AG04450 (cell line): ENCODE results near the gene TPMT. TPM values are rescaled to one million over a fixed set of nuclear protein-coding genes. Genes with fewer than 3 reads are reported as not detected.

Source experiments
- CTCF ChIA-PET: fragments of 300-600, 350-600 bp; formaldehyde crosslinking; extraction: SDS; loops from one replicate; lab custom pipeline; 2022; ENCODE audit warnings: antibody characterized with exemption, inconsistent platforms; lab: Charles Lee
- POLR2A ChIA-PET: fragments of 350-600 bp; formaldehyde crosslinking; extraction: SDS; loops from one replicate; lab custom pipeline; 2021; ENCODE audit warnings: antibody characterized with exemption, inconsistent platforms; lab: Yijun Ruan, JAX
- DNase-seq: peaks from one replicate; pipeline ENCODE4 v3.0.0-alpha.2; 2011; ENCODE audit warnings: low read depth, low spot score
- H3K27ac ChIP-seq: one replicate; pipeline ENCODE4 v1.5.1; 2012; ENCODE audit warnings: low read depth, low read length, control low read depth
- H3K27me3 ChIP-seq: one replicate; pipeline ENCODE4 v1.6.0; 2012; ENCODE audit warnings: low read length; ENCODE audit not compliant: control insufficient read depth, insufficient read depth
- H3K4me3 ChIP-seq: 2 replicates; pipeline ENCODE4 v1.5.1; 2011; ENCODE audit warnings: mild to moderate bottlenecking, low read depth, low read length, control low read depth
- H3K9me3 ChIP-seq: 2 replicates; pipeline ENCODE4 v1.5.1; 2012; ENCODE audit warnings: low read length; ENCODE audit not compliant: control insufficient read depth, insufficient read depth
- polyA plus RNA-seq: library from polyadenylated mRNA; depleted of rRNA; stranded (reverse); fragments of >200 nt; gene quantifications from 2 replicates; pipeline ENCODE4 v1.2.3, GENCODE V29; 2011
- TF ChIP-seq, protein P1 (sequence below): IDR thresholded peaks from 2 replicates; pipeline ENCODE4 v1.5.1; 2011; ENCODE audit warnings: low read depth, low read length, control low read depth, inconsistent platforms

Gene TPMT
- polyA plus RNA-seq, 1 experiment: 25.8 TPM

DNA sequence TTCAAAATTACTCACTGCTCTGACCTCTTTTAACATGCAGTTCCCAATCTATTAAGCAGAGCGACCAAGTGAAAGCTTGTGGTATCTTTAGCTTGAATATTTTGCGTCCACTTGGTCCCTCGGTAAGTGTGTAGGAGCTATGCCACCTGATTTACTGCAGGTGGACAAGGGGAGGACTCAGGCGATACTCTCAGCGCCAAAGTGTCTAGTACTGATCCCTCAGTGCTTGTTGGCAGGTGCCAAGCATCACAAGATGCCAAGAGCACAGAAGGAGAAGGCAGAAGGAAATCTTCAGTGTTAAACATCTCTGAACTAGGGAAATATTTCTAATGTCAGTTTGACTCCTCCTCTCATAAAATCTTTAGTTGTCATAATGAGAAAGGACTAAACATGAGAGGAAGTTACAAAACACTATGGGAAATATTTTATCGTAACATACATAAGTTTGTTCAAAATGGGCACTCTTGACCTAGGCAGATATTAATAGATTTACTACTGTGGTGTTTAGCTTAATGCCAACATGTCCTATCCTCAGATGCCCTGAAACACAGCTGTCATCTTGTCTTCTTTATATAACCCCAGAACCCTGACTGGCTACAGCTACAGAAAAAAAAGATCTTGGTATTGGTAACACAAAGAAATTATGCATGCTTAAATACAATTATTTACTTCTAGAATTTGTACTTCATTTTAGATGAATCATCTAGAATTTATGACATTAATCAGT is 51.9 kb downstream of the TPMT start:
- DNase-seq: no peak
- POLR2A ChIA-PET: no interaction called here

DNA sequence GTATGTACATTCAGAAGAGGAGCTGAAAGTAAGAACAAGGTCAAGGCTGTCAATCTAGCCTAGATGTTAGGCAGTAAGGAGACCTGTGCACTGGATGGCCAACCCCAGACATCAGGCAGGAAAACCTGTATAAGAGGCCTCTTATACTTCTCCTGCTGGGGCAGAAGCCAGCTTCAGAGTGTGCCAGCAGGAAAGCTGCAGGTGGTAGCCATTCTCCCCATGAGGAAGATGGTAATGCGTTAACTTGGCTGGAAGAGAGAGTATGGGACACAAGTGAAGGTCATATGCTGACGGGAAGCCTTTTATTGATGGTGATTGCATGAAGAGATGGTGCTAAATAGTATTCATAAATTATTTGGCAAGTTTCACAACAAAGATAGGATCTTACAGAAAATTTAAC is 53.0 kb downstream of the TPMT start:
- no peak for DNase-seq
- POLR2A ChIA-PET: interaction anchor here (0.6 kb wide), 1 partner anchor 21 kb away, joined by 3 read pairs; no protein-coding TSS in a partner anchor
- Histone ChIP-seq H3K4me3 (no peak overlapping the region), H3K9me3 (no peaks in the 10 kb centered on the region), H3K27ac (no peak overlapping the region), H3K27me3 (no peaks in the 10 kb centered on the region)
- CTCF ChIA-PET: no interaction called here
- TF ChIP-seq, protein P1, sequence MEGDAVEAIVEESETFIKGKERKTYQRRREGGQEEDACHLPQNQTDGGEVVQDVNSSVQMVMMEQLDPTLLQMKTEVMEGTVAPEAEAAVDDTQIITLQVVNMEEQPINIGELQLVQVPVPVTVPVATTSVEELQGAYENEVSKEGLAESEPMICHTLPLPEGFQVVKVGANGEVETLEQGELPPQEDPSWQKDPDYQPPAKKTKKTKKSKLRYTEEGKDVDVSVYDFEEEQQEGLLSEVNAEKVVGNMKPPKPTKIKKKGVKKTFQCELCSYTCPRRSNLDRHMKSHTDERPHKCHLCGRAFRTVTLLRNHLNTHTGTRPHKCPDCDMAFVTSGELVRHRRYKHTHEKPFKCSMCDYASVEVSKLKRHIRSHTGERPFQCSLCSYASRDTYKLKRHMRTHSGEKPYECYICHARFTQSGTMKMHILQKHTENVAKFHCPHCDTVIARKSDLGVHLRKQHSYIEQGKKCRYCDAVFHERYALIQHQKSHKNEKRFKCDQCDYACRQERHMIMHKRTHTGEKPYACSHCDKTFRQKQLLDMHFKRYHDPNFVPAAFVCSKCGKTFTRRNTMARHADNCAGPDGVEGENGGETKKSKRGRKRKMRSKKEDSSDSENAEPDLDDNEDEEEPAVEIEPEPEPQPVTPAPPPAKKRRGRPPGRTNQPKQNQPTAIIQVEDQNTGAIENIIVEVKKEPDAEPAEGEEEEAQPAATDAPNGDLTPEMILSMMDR: no peak

More for the DNA sequence above, 51.9 kb downstream of the TPMT start:
- Histone ChIP-seq H3K27ac (no peak overlapping the region), H3K9me3 (peaks cover 3% of the 10 kb centered on the region; the same call in 1 of the 2 replicates), H3K4me3 (no peak overlapping the region), H3K27me3 (no peaks in the 10 kb centered on the region)
- TF ChIP-seq, protein P1: no peak
- CTCF ChIA-PET: no interaction called here

DNA sequence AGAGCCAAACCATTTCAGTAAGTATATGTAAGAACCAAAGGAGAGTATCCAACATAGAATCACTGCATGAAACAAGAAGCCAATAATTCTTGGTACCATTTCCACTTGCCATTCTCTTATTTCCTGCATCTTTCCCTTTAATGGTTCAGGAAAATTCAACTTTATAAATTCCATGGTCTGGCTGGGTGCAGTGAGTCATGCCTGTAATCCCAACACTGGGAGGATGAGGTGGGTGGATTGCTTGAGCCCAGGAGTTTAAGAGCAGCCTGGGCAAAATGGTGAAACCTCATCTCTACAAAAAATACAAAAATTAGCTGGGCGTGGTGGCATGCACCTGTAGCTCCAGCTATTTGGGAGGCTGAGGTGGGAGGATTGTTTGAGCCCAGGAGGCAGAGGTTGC is 53.6 kb downstream of the TPMT start:
- peak; percentile 29 for DNase-seq
- Histone ChIP-seq H3K27ac (no peak overlapping the region), H3K27me3 (no peaks in the 10 kb centered on the region), H3K9me3 (no peaks in the 10 kb centered on the region), H3K4me3 (no peak overlapping the region)
- ChIA-PET CTCF (interaction anchor here (2.4 kb wide), 1 partner anchor 21 kb away, joined by 8 read pairs; the partner anchor contains the start of gene NHLRC1), POLR2A (interaction anchor here (0.6 kb wide), 1 partner anchor 21 kb away, joined by 3 read pairs; no protein-coding TSS in a partner anchor)
- TF ChIP-seq, protein P1: no peak

DNA sequence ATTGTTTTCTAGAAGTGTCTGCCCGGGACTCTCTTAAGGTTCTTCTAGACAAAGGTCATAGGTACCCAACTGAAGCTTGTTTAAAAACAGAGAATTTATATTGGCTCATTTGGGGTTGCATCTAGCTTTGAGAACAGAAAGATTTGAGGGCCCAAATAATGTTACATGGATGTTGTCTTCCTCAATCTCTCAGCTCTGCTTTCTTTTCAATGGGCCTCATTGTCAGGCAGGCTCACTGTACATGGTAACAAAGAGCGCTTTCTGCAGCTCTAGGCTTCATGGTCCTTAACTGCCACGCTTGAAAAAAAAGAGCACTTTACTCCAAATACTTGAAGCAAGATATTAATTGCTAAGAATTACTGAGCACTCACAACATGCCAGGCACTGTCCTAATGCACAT is 54.6 kb downstream of the TPMT start:
- CTCF ChIA-PET: interaction anchor here (2.4 kb wide), 1 partner anchor 22 kb away, joined by 8 read pairs; the partner anchor contains the start of gene NHLRC1
- Histone ChIP-seq H3K27ac (no peak overlapping the region), H3K9me3 (no peaks in the 10 kb centered on the region), H3K4me3 (no peak overlapping the region), H3K27me3 (no peaks in the 10 kb centered on the region)
- POLR2A ChIA-PET: no interaction called here
- TF ChIP-seq, protein P1: no peak
- no peak for DNase-seq

DNA sequence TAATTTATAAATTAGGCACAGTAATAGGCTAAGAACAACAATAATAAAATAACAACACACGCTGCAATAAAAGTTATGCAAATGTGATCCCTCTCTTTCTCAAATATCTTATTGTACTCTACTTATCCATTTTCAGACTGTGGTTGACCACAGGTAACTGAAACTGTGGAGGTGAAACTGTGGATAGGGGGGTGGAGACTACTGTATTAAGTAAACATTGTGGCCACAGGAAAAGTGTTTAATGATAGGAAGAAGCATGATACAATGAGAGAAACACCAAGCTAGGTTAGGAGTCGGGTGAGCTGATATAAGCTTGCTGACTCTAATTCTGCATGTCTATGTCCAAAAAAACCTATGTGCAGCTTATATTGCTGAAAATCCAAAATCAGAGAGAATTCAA is 55.4 kb downstream of the TPMT start:
- POLR2A ChIA-PET: no interaction called here
- CTCF ChIA-PET: interaction anchor here (2.4 kb wide), 1 partner anchor 23 kb away, joined by 8 read pairs; the partner anchor contains the start of gene NHLRC1

More for the DNA sequence above, 55.4 kb downstream of the TPMT start:
- H3K4me3 ChIP-seq: no peak overlapping the region
- H3K9me3 ChIP-seq: no peaks in the 10 kb centered on the region
- no peak overlapping the region for H3K27ac ChIP-seq
- H3K27me3 ChIP-seq: no peaks in the 10 kb centered on the region
- no peak for DNase-seq
- TF ChIP-seq, protein P1: no peak
